OCI-LY1 (cell line): ENCODE measurements around the gene NPTX1.

Experiments
- H2AFZ ChIP-seq: fragments of 200-600 bp; sonication (generic), shearing (Covaris generic); 2 replicates; pipeline ENCODE4 v1.6.0; 2014; ENCODE audit warnings: antibody characterized with exemption, mild to moderate bottlenecking, low read length
- H3F3A ChIP-seq: fragments of 200-600 bp; sonication (generic), shearing (Covaris generic); 2 replicates; pipeline ENCODE4 v1.6.0; 2014; ENCODE audit warnings: mild to moderate bottlenecking, antibody characterized with exemption, low read length, moderate library complexity; ENCODE audit not compliant: insufficient read depth
- H3K27ac ChIP-seq: fragments of 200-600 bp; sonication (generic); 2 replicates; pipeline ENCODE4 v1.5.1; 2014; ENCODE audit warnings: low read length, mixed run types, mild to moderate bottlenecking, low read depth; ENCODE audit not compliant: poor library complexity, severe bottlenecking
- H3K27me3 ChIP-seq: fragments of 200-600 bp; sonication (generic); 2 replicates; pipeline ENCODE4 v1.6.0; 2014; ENCODE audit warnings: antibody characterized with exemption, mild to moderate bottlenecking, low read length, moderate library complexity; ENCODE audit not compliant: insufficient read depth
- H3K36me3 ChIP-seq: fragments of 200-600 bp; sonication (generic); 2 replicates; pipeline ENCODE4 v1.6.1; 2014; ENCODE audit warnings: mild to moderate bottlenecking, antibody characterized with exemption, low read length, moderate library complexity, mixed read lengths; ENCODE audit not compliant: insufficient read depth
- H3K4me1 ChIP-seq: fragments of 200-600 bp; sonication (generic); 2 replicates; pipeline ENCODE4 v1.5.1; 2014; ENCODE audit warnings: mild to moderate bottlenecking, low read length, moderate library complexity; ENCODE audit not compliant: insufficient read depth, severe bottlenecking
- H3K4me2 ChIP-seq: fragments of 200-600 bp; sonication (generic), shearing (Covaris generic); 2 replicates; pipeline ENCODE4 v1.6.1; 2014; ENCODE audit warnings: low read length
- H3K4me3 ChIP-seq: fragments of 200-600 bp; sonication (generic); 2 replicates; pipeline ENCODE4 v1.5.1; 2014; ENCODE audit warnings: low read length, low read depth, mild to moderate bottlenecking, mixed read lengths; ENCODE audit not compliant: poor library complexity, severe bottlenecking
- H3K79me2 ChIP-seq: fragments of 200-600 bp; shearing (Covaris generic); 2 replicates; pipeline ENCODE4 v1.6.1; 2016; ENCODE audit warnings: mixed run types, low read length, mixed read lengths; ENCODE audit not compliant: insufficient read depth
- H3K9ac ChIP-seq: fragments of 200-600 bp; sonication (generic), shearing (Covaris generic); 2 replicates; pipeline ENCODE4 v1.6.1; 2014; ENCODE audit warnings: mild to moderate bottlenecking, low read length, mixed read lengths
- H3K9me2 ChIP-seq: fragments of 200-600 bp; sonication (generic), shearing (Covaris generic); 2 replicates; pipeline ENCODE4 v1.6.1; 2014; ENCODE audit warnings: low read depth, mild to moderate bottlenecking, low read length, mixed read lengths
- H3K9me3 ChIP-seq: fragments of 200-600 bp; shearing (Covaris generic); 2 replicates; pipeline ENCODE4 v1.6.1; 2014; ENCODE audit warnings: low read length, mixed read lengths
- H4K20me1 ChIP-seq: fragments of 200-600 bp; sonication (generic), shearing (Covaris generic); 2 replicates; pipeline ENCODE4 v1.6.0; 2016; ENCODE audit warnings: mild to moderate bottlenecking, low read length; ENCODE audit not compliant: insufficient read depth
- EZH2 ChIP-seq: fragments of 200-600 bp; sonication (generic), shearing (Covaris generic); IDR thresholded peaks from 2 replicates; pipeline ENCODE4 v1.8.0; 2017; ENCODE audit warnings: borderline replicate concordance, mixed run types, mild to moderate bottlenecking, antibody characterized with exemption, low read length, moderate library complexity, mixed read lengths
- TF ChIP-seq, protein P1 (sequence below): fragments of 200-600 bp; sonication (generic), shearing (Covaris generic); IDR thresholded peaks from 2 replicates; pipeline ENCODE4 v1.5.1; 2017; ENCODE audit warnings: mild to moderate bottlenecking, antibody characterized with exemption, low read length, moderate library complexity, mixed read lengths

The NPTX1 gene

DNA sequence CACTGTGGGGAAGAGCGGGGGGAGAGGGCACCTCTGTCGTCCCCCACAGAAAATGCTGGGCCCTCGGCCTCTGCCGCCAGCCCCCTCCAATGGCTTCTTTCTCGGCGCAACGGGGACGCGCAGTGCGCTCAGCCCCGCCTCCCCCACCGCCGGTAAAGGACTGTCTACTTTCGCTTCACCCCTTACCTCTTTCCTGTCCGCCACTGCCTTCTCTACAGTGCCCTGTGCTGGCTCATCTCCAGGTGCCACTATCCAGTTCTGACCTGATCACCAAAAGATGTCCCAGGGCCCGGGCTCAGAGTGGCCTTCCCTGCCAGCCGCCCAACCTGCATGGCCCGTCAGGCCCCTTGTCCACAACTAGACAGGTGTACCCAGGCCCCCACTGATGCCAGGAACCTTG, 54.1 kb downstream of the NPTX1 start:
- Histone ChIP-seq H3K4me1 (no peaks in the 10 kb centered on the region), H4K20me1 (no peaks in the 10 kb centered on the region), H3K79me2 (no peaks in the 10 kb centered on the region), H3K4me3 (no peak overlapping the region), H3K9me3 (no peaks in the 10 kb centered on the region), H3K27me3 (no peaks in the 10 kb centered on the region; the same call in 1 of the 2 replicates), H2AFZ (no peak overlapping the region), H3K4me2 (no peak overlapping the region), H3K36me3 (no peaks in the 10 kb centered on the region), H3K9me2 (no peaks in the 10 kb centered on the region), H3F3A (no peaks in the 10 kb centered on the region), H3K27ac (no peak overlapping the region), H3K9ac (no peak overlapping the region)
- TF ChIP-seq, protein P1, sequence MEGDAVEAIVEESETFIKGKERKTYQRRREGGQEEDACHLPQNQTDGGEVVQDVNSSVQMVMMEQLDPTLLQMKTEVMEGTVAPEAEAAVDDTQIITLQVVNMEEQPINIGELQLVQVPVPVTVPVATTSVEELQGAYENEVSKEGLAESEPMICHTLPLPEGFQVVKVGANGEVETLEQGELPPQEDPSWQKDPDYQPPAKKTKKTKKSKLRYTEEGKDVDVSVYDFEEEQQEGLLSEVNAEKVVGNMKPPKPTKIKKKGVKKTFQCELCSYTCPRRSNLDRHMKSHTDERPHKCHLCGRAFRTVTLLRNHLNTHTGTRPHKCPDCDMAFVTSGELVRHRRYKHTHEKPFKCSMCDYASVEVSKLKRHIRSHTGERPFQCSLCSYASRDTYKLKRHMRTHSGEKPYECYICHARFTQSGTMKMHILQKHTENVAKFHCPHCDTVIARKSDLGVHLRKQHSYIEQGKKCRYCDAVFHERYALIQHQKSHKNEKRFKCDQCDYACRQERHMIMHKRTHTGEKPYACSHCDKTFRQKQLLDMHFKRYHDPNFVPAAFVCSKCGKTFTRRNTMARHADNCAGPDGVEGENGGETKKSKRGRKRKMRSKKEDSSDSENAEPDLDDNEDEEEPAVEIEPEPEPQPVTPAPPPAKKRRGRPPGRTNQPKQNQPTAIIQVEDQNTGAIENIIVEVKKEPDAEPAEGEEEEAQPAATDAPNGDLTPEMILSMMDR, result no peak
- no peak for TF ChIP-seq EZH2

DNA sequence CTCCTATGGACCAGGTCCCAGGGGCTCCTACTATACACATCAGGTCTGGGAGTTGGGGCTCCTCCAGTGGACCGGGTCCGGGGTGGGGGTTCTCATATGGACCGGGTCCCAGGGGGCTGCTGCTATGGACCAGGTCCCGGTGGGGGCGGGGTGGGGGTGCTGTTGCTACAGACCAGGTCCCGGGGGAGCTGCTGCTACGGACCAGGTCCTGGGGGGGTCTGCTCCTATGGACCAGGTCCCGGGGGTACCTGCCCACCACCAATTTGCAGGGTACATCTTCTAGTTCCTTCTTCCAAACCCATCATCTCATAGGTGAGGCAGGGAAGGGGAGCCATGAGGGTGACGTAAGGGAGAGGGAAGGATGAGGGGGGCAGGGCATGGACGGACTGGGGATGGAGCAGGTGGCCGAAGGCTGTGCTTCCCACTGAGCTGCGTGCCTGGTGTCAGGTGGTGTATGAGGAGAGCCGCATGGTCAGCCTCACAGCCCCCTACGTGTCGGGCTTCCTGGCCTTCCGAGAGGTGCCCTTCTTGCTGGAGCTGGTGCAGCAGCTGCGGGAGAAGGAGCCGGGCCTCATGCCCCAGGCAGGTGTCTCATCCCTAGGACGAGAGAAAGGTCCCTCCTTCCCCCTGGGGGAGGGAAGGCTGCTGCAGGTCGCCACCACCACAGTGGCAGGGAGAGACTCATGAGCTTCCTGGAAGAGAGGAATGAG, 54.9 kb downstream of the NPTX1 start:
- no peaks in the 10 kb centered on the region for H4K20me1 ChIP-seq

DNA sequence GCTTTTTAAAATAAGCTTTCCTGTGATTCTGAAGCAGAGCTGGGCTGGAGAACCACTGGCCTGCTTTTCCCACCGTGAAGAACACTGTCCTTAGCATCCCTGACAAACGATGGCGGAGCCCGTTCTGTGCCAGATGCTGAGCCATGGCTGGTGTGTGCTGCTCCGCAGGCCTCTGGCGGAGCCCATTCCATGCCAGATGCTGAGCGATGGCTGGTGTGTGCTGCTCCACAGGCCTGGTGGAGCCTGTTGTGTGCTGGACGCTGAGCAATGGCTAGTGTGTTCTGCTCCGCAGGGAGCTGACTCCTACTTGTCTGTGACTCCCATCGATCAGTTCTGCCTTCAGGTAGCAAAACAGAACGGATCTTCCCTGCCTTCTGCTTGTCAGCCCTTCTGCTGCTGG, 57.2 kb downstream of the NPTX1 start:
- Histone ChIP-seq H3F3A (no peaks in the 10 kb centered on the region), H2AFZ (no peak overlapping the region), H4K20me1 (no peaks in the 10 kb centered on the region), H3K4me3 (no peak overlapping the region), H3K36me3 (no peaks in the 10 kb centered on the region), H3K9me3 (no peaks in the 10 kb centered on the region), H3K79me2 (no peaks in the 10 kb centered on the region), H3K27ac (no peak overlapping the region), H3K27me3 (peaks cover 5% of the 10 kb centered on the region), H3K9me2 (no peaks in the 10 kb centered on the region), H3K4me2 (no peak overlapping the region), H3K9ac (no peak overlapping the region), H3K4me1 (peaks cover 13% of the 10 kb centered on the region)
- TF ChIP-seq, protein P1, result no peak
- TF ChIP-seq EZH2, result no peak

More for the DNA sequence above, 54.9 kb downstream of the NPTX1 start:
- Histone ChIP-seq H2AFZ (no peak overlapping the region), H3K4me1 (no peaks in the 10 kb centered on the region), H3K9me3 (no peaks in the 10 kb centered on the region), H3K9me2 (no peaks in the 10 kb centered on the region), H3K9ac (no peak overlapping the region), H3K4me3 (no peak overlapping the region), H3K36me3 (no peaks in the 10 kb centered on the region), H3F3A (no peaks in the 10 kb centered on the region), H3K4me2 (no peak overlapping the region), H3K27ac (no peak overlapping the region), H3K27me3 (no peaks in the 10 kb centered on the region; the same call in 1 of the 2 replicates), H3K79me2 (no peaks in the 10 kb centered on the region)
- TF ChIP-seq EZH2, result no peak
- TF ChIP-seq, protein P1, result no peak
